CD4-positive, alpha-beta T cell treated with Interleukin-15 for 1 hour (primary cell): ENCODE results near the gene PIM3.

Experiments
- DNase-seq: peaks from one replicate; pipeline ENCODE4 v3.0.0-alpha.2; 2020

Gene PIM3

DNA sequence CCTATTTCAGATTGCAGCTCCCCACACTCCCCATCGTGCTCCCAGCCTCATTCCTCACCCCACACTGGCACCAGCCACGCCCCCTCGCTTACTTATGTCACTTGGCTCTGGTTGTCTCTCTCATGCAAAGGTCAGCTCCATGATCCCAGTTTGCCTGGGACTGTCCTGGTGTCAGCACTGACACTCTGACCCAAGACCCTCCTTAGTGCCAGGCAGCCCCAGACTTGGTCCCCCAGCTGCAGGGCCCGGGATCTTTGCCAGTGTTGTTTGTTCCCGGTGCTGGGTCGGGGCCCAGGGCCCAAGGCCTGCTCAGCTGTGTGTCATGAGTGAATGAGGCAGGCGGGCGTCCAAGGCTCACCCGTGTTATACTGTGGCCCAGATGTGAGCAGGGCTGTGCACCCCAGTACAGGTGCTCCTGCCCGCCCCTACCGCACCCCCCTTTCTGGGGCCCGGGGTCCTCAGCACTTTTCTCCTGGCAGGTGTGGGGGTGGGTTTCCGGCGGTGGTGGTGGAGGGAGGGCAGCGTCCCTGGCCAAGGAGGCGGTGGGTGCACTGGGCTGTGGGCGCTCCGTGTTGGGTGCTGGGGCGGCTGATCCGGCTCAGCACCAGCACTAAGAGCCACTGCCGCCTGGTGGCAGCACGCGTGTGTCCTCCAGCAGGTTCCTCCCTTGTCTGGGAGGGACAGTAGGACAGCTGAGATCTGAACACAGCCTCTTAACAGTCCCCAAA lies 32.5 kb downstream of the PIM3 start:
- peak; percentile 76 for DNase-seq

DNA sequence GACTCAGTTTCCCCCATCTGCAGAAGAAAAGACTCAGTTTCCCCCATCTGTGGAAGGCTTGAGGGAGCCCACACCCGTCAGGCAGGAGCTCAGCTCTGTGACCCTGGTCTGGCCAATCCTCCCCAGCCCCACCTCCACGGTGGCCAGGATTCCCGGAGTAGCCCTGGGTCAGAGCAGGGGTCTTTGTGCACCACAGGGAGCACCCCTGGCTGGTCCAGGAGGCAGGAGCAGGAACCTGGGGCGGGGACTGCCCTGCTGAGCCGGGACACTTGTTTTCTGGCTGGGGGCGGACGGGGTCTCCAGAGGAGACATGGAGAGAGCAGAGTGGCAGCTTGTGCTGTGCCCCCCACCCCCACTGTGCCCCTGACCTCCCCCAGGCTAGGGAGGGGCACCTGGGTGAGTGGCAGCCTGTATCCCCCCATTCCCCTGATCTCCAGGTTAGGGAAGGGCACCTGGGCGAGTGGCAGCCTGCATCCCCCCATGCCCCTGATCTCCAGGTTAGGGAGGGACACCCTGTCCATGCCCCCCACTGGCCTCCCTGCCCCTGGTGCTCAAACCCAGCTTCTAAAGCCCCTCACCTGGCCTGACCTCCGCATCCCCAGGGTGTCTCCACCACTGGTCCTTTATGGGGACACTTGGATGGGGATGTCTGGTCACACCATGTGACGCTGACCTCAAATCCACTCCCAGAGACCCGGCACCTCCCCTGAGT lies 33.2 kb downstream of the PIM3 start:
- no peak for DNase-seq

DNA sequence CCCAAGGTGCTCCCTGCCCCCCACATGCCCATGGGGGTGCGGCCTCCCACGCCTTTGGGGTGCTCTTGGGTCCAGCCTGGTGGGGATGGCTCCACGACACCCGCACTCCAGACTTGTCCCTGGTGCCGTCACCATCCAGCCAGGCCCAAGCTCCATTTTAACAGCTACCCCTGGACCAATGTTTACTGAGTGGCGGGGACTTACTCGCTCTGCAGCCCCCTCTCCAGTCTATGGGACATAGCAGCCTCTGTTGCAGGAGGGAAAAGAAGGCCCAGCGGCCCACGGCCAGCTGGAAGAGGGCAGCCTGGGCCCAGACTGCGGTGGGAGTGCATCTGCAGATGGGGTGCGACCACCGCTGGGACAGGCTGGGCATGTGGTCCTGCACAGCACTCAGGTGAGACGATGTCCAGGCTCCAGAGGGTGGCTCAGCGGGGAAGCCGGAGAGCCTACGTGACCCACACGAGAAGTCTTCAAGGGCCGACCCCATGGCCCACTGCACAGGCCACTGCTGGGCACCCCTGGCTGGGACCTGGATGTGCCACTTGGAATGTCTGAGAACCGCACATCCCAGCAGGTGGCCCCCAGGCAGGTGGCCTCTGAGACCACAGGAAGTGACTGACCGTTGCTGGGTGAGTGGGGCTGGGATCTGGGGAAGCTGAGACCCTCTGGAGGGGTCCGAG lies 33.9 kb downstream of the PIM3 start:
- no peak for DNase-seq

DNA sequence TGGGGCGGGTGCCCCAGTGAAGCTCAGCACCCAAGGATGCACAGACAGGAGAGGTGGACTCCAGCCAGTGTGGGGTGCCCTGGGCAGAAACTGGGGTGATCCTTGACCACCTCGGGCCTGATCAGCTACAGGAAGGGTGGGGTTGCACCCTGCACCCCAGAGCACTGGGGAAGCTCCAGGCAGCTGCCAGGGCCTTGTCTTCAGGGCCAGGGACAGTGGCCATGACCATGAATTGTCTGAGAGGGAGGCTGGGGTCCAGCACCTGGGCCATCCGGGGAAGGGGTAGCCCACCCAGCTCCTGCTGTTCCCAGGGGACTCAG lies 34.4 kb downstream of the PIM3 start:
- DNase-seq, result no peak

DNA sequence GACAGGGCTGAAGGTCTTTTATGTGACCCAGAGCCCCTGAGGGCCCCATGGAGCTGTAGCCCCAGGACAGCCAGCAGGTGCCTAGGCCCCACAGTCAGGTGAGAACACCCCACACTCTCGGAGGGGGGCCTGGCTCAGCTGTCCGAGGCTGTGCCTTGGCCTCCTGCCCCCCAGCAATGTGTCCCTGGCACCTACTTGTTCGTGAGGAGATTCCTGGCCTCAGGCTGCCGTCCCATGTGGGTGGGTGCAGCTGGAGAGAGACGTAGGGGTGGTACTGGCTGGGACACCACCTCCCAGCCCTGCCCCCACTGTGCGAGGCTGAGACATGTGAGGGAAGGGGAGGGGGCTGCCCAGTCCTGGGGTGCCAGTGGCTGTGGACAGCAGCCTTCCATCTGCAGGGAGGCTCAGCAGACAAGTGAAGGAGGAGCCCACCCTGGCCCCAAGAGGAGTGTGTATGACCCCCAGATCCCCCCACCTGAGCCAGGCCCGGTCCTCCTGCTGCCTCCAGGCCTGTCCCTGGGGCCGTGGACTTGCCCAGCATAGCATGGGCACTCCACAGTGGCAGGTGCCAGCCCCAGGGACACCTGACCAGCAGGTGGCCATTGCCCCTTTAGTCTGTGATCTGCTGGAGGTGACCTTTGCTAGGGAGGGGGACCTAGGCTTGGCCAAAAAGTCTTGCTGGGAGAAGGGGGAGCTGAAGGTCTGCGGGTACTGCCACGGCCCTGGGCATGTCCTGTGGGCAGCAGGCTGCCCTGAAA lies 35.0 kb downstream of the PIM3 start:
- no peak for DNase-seq

DNA sequence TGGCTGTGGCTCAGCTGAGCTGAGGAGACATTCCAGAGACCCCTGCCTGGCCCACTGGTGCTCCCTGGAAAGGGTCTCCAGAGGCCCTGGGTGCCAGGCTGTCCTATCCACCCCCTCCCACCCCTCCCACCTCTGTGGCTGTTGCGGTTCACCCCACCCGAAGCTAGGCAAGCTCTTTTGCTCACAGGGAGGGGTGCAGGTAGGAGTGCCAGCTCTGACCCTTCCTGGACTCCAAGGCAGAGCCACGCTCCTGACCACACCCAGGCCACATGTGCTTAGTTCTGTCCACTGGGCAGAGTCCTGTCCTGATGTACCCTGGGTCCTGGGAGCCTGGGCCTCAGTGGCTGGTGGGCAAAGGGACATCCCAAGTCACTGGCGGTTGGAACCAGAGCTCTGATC lies 35.5 kb downstream of the PIM3 start:
- no peak for DNase-seq

DNA sequence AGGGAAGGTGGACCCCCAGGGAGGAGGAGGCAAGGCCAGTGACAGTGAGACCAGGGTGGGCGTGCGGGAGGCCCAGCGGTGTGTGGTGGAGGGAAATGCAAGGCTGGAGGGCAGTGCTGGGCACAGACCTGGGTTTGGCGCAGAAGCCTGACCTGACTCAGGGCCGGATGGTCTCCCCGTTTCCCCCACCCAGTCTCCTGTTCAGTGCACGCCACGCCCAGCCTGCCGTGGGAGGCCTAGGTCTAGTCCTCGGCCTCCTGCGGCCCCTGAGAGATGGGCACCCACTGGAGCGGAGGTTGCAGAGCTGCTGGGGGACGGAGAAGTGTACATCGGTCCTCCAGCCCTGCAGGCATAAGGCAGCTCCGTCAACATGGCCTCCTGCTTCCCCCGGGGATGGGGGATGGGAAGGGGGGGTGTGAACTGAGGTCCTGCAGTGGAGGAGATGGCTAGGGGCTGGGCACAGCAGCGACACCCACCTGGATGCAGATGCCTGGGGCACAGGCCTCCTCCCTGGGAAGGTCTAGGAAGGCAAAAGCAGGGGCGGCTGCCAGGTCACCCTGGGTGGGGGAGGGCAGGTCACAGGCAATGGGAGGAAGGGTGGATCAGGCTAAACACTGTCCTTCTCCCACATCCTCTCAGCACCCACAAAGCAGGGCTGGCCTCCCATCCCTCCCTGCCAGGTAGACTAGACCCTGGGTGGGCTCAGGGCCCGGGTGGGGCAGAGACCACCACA lies 36.1 kb downstream of the PIM3 start:
- no peak for DNase-seq

DNA sequence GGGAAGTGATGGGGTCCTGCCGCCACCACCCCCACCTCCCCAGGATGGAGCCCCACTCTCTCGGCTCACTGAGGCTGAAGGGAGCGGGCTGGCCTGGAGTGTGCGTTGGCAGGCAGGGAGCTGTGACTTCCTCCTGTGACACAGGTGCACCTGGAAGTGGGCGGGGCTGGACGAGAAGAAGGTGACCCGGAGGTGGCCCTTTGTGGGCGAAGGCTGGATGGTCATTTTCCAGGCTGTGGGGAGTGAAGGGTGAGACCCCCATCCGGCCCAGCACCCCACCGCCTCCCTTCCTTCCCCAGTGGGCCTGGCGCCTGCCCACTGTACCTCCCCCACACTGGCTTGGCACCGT lies 36.7 kb downstream of the PIM3 start:
- no peak for DNase-seq

DNA sequence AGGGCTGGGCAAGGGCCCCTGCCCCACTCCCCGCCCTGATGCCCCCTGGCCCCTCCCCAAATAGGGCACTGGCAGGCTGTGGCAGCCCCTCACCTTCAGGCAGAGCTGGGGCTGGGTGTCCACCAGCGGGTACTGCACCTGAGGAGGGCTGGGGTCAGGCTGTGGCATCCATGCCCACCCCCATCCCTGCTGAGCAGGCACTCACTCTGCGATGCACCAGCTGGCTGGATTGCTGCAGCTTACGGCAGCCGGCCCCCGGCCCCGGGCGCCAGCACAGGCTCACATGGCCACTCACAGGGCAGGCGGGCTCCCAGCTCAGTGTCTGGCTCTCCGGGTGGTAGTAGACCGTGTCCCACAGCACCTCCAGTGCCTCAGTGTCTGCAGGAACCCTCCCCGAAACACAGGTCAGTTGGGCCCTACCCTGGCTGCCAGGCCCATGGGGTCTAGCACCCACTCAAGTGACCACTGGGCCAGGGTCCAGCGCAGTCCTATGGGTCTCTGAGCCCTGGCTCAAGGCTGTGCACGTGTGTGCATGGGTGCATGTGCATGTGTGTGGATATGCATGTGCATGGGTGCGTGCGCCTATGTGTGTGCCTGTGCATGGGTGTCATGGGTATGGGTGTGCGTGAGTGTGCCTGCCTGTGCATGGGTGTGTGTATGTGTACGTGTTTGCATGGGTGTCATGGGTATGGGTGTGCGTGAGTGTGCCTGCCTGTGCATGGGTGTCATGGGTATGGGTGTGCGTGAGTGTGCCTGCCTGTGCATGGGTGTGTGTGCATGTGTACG lies 37.6 kb downstream of the PIM3 start:
- DNase-seq, result no peak

DNA sequence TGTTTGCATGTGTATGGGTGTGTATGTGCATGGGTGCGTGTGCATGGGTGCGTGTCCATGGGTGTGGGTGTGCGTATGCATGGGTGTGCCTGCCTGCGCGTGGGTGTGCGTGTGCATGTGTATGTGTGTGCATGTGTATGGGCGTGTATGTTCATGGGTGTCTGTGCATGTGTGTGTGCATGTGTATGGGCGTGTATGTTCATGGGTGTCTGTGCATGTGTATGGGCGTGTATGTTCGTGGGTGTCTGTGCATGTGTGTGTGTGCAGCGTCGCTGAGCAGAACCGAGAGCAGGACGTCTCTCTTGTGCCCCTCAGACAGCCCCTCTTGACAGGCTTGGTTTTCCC lies 38.1 kb downstream of the PIM3 start:
- DNase-seq, result no peak

DNA sequence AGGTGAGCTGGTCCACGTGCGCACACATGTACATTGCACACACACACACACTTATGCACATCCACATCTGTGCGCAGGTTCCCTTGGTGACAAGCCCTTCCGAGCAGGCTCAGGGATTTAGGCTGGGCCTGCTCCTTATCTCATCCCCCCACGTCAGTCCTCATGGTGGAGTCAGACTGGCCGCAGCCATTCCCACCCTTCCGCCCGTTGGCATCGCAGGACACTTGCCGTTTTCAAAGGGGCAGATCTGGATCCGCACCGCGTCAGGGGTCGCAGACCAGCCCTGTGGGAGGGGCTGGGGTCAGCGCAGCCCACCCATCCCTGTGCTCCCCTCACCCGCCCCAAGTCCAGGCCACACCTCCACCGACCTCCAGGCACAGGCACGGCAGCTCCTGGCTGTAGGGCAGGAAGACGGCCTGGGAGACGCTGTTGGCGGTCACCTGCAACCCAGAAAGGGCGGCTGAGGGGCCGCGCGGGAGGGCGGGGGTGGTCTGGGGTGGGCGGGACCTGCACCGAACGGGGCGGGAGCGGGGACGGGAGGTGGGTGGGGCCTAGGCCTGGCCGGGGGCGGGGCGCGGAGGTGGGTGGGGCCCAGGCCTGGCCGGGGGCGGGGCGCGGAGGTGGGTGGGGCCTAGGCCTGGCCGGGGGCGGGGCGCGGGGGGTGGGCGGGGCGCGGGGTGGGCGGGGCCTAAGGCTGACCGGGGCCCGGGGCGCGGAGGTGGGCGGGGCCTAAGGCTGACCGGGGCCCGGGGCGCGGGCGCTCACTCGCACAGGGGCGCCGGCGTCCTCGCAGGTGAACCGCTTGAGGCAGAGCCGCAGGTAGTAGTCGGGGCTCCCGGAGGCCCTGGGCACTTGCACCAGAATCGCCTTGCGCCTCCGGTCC lies 38.7 kb downstream of the PIM3 start:
- DNase-seq, result no peak

DNA sequence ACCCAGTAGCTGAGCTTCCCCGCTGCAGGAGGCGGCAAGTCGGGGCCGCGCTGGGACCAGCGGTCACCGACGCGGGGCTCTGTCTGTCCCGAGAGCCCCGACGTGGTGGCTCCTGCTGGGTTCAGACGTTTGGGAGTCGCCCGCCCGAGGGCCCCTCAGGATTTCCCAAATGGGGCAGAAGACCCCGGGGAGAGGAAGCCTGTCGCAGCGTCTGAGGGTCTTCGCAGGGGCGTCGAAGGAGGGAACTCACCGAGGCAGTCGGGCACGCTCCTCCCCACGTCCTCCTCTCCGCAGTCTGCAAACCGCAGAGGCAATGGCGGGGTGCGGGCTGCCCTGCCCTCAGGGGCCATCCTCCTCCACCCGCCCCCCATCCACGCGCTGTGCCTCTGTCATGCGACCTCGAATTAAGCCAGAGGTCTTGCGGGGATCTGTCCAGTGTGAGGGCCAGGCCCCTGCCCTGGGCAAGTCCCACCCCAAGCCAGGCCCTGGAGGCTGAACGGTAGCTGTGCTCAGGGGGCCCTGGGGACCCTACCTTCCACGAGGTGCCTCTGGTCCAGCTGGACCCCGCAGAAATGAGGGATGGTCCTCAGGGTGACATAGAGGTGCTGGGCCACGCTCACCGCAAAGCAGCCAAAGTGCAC lies 39.5 kb downstream of the PIM3 start:
- no peak for DNase-seq

DNA sequence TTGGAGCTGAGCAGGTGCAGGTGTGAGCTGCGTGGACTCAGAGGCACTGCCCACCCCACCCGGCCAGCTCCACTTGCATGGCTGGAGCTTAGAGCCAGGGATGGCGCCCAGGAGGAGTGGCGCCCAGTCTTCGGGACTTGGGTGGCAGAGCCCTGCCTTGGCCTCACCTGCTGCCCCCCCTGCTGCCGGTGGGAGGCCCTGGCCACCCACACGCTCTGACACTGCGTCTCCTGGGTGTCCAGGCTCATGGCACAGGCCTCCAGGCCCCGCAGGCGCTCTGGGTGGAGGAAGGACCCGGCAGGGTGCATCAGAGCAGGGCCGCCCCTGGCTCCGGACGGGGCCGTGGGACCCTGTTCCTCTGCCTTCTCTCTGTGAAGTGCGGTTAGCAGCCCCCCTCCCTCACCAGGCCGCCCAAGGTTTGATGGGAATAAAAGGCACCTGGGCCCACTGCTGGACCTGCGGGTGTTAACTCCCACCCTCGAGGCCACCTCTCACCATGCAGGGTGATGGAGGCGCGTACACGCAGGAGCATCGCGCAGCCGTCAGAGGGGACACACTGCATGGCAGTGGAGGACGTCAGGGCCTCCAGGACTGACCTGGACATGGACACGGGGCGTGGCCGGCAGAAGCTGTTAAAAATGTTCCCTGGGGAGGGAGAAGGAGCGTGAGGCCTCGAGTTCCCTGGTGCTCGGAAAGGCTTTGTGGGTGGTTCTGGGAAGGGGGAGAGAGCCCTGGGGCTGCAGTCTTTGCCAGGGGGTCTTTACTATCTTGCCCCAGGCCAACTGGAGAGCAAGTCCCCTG lies 40.2 kb downstream of the PIM3 start:
- no peak for DNase-seq

DNA sequence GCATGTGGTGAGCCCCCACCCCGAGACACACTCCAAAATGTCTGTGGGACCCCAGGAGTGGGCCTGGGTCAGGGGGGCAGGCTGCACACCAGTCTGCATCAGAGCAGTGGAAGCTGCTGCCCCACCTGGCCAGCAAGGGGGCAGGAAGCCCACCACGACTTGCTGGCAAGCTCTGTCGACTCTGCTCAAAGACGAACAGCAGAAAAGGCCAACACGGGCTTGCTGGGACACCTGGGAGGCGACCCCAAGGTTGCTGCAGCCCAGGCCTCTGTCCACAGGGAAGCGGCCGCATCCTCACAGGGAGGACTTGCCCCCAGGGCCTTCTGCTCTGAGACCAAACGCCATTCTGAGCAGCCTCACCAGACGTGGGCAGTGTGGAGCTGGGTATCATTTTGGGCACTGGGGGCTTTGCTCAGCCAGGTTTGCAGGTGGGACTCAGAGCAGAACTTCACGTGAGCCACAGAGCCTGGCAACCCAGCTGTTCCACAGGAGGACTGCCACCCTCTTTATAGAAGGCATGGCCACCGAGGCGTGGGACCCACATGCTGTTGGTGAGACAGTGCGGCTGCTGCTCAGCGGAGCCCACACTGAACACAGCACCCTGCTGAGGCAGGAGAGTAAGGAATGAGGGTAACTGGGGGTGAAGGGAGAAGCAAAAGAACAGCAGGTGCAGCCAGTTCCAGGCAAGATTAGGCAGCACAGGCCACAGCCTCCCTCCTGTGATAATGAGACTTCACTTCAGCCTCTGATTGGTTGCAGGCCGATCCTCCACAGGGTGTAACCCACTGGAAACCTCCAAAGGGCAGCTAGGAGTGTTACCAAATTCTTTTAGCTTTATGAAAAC lies 41.0 kb downstream of the PIM3 start:
- no peak for DNase-seq

DNA sequence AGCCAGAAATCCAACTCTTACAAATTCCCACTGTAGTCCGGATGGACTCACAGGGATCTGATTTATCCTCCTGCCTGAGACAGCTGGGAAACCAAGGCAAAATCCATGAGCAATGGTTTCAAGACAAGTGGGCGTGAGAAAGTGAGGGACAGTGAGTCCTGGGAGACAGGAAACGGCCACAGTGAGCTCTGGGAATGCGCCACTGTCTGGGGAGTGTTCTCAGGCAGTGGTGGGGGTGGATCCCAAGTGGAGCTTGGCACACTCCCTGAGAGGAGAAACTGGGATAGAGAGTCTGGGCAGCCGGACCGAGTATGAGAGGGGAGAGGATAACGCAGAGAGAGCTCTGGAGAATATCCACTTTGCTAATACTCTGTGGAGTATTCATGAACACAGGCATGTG lies 42.2 kb downstream of the PIM3 start:
- DNase-seq, result no peak

DNA sequence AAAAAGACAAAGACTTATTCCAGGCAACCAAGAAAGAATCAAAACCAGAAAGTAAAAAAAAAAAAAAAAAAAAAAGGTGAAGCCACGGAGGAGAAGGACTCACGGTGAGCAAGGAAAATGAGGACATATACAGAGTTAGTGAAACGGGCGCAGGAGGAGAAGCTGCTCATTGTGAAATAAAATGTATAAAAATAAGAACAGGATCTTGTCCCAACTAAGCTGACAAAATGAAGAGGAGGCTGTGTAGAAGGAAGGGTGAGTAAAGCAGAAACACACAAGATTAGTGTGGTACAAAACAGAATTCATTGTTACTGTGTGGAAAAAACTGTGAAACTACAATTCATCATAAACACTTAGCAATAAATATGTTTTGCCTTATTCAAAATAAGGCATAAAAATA lies 44.3 kb downstream of the PIM3 start:
- DNase-seq, result no peak

DNA sequence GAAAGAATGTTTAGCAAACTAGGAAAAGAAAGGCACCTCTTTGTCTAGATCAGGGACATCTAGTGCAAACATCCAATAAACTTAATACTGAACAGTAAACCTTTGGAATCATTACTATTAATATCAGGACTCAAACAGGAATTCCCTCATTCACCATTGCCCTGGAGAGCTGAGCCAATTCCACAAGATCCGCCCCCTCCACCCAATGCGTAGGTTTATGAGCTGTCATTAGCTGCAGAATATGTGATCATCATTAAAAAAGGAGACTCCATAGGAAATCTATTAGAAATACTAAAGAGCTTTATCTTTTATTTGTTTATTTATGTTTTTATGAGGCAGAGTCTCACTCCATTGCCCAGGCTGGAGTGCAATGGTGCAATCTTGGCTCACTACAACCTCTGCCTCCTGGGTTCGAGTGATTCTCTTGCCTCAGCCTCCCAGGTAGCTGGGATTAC lies 46.5 kb downstream of the PIM3 start:
- no peak for DNase-seq

DNA sequence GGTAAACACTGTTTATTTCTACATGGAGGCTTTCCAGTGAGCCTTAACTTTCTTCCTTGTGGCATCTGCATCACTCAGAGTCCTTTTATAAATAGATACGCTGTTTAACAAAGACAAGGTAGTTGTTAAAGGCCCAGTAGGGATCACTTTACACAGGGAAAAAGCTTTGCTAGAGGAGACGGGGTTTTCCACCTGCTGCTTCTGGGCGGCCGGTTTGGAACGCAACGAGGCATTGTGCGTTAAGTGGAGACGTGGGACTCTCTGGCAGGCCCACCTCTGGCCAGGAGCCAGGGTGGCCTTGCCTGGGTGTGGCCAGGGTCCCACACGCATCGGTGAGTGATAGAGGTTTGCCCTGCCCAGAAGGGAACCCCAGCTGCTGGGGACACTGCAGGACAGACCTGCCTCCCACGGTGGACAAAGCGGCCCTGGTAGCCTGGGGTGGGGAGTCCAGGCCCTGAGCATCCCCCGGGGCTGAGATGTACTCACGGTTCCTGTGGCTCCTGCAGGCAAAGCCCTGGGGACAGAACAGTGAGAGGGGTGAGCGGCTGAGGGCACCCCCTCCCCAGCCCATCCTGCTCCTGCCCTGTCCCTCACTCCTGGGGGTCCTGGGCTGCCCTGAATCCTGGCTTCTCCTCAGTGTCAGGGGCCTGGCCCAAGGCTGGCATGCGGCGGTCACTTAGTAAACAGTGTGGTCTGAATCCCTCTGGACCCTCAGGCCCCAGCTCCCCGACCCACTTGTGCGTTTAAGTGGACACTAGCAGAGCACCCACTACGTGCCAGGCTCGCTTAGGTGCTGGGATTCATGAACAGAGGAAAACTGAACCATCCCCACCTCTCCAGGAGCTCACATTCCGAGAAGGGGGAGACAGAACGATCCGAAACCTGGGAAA lies 47.8 kb downstream of the PIM3 start:
- DNase-seq, result no peak
